GM20431 (cell line): ENCODE measurements around the gene SLC26A4.

Source experiments
- in situ Hi-C: fragments of 300-500 bp; cut with MseI, MboI; formaldehyde crosslinking; loops from one replicate; pipeline ENCODE4 v1.15.0; 2020; ENCODE audit warnings: low sequenced_read_pairs; ENCODE audit not compliant: unreplicated experiment

SLC26A4 gene

GRCh38 chr7:107658467-107658866, 2.2 kb upstream of the SLC26A4 start:
- in situ Hi-C loops: no loop called here

GRCh38 chr7:107659666-107660065, 962 bp upstream of the SLC26A4 start:
- in situ Hi-C loops: no loop called here

- in situ Hi-C loops: no loop called here
These were observed 645 bp downstream of the SLC26A4 start for GRCh38 chr7:107661081-107661864.

GRCh38 chr7:107661865-107662379, 1.3 kb downstream of the SLC26A4 start:
- in situ Hi-C loops: no loop called here

GRCh38 chr7:107663196-107663595, 2.6 kb downstream of the SLC26A4 start:
- in situ Hi-C loops: no loop called here

- in situ Hi-C loops: no loop called here
These were observed 6.2 kb downstream of the SLC26A4 start for GRCh38 chr7:107666790-107667189.

GRCh38 chr7:107667341-107667740, 6.7 kb downstream of the SLC26A4 start:
- in situ Hi-C loops: no loop called here

- in situ Hi-C loops: no loop called here
These were observed 7.7 kb downstream of the SLC26A4 start for GRCh38 chr7:107668296-107668695.

- in situ Hi-C loops: no loop called here
These were observed 11.6 kb downstream of the SLC26A4 start for GRCh38 chr7:107672183-107672582.

GRCh38 chr7:107676249-107676648, 15.6 kb downstream of the SLC26A4 start:
- in situ Hi-C loops: no loop called here

- in situ Hi-C loops: no loop called here
These were observed 17.6 kb downstream of the SLC26A4 start for GRCh38 chr7:107678110-107678753.

- in situ Hi-C loops: no loop called here
These were observed 19.9 kb downstream of the SLC26A4 start for GRCh38 chr7:107680478-107680877.

GRCh38 chr7:107682886-107683285, 22.3 kb downstream of the SLC26A4 start:
- in situ Hi-C loops: no loop called here

- in situ Hi-C loops: no loop called here
These were observed 23.7 kb downstream of the SLC26A4 start for GRCh38 chr7:107684287-107684686.

GRCh38 chr7:107684947-107685463, 24.4 kb downstream of the SLC26A4 start:
- in situ Hi-C loops: no loop called here

GRCh38 chr7:107686816-107687387, 26.3 kb downstream of the SLC26A4 start:
- in situ Hi-C loops: no loop called here

- in situ Hi-C loops: no loop called here
These were observed 27.0 kb downstream of the SLC26A4 start for GRCh38 chr7:107687656-107688055.

- in situ Hi-C loops: no loop called here
These were observed 28.9 kb downstream of the SLC26A4 start for GRCh38 chr7:107689553-107689952.

GRCh38 chr7:107690084-107690483, 29.5 kb downstream of the SLC26A4 start:
- in situ Hi-C loops: no loop called here

GRCh38 chr7:107690611-107691010, 30.0 kb downstream of the SLC26A4 start:
- in situ Hi-C loops: no loop called here

- in situ Hi-C loops: no loop called here
These were observed 31.1 kb downstream of the SLC26A4 start for GRCh38 chr7:107691716-107692115.
